AG04450 (cell line): Measurements from ENCODE around the gene OR51A2. TPM values are rescaled to one million over a fixed set of nuclear protein-coding genes. Genes with fewer than 3 reads are reported as not detected.

Experiments used
- CTCF ChIA-PET: fragments of 300-600, 350-600 bp; formaldehyde crosslinking; extraction: SDS; loops from one replicate; lab custom pipeline; 2022; ENCODE audit warnings: antibody characterized with exemption, inconsistent platforms; lab: Charles Lee
- POLR2A ChIA-PET: fragments of 350-600 bp; formaldehyde crosslinking; extraction: SDS; loops from one replicate; lab custom pipeline; 2021; ENCODE audit warnings: antibody characterized with exemption, inconsistent platforms; lab: Yijun Ruan, JAX
- DNase-seq: peaks from one replicate; pipeline ENCODE4 v3.0.0-alpha.2; 2011; ENCODE audit warnings: low read depth, low spot score
- H3K27ac ChIP-seq: one replicate; pipeline ENCODE4 v1.5.1; 2012; ENCODE audit warnings: low read depth, low read length, control low read depth
- H3K27me3 ChIP-seq: one replicate; pipeline ENCODE4 v1.6.0; 2012; ENCODE audit warnings: low read length; ENCODE audit not compliant: control insufficient read depth, insufficient read depth
- H3K4me3 ChIP-seq: 2 replicates; pipeline ENCODE4 v1.5.1; 2011; ENCODE audit warnings: mild to moderate bottlenecking, low read depth, low read length, control low read depth
- H3K9me3 ChIP-seq: 2 replicates; pipeline ENCODE4 v1.5.1; 2012; ENCODE audit warnings: low read length; ENCODE audit not compliant: control insufficient read depth, insufficient read depth
- polyA plus RNA-seq: library from polyadenylated mRNA; depleted of rRNA; stranded (reverse); fragments of >200 nt; gene quantifications from 2 replicates; pipeline ENCODE4 v1.2.3, GENCODE V29; 2011
- TF ChIP-seq, protein P1 (sequence below): IDR thresholded peaks from 2 replicates; pipeline ENCODE4 v1.5.1; 2011; ENCODE audit warnings: low read depth, low read length, control low read depth, inconsistent platforms

OR51A2 gene
- polyA plus RNA-seq, 1 experiment = not detected

DNA sequence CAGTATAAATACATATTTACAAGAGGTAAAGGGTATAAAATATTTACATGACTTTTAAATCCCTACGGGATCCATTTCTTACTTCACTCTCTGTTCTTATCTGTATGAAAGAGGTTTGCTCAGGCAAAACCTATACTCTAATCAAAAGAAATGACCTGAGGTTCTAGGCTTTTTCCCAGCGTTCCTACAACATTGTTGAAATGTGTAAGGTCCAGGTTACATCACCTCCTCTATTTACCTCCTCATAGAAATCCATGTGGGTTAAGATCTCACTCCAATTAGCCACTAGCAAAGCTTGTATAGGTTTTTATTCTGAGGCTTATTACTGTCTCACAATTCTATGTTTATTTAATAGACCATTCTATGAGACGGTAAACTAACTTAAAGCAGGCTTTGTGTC is 27.2 kb upstream of the OR51A2 start:
- Histone ChIP-seq H3K27me3 (no peaks in the 10 kb centered on the region), H3K9me3 (no peaks in the 10 kb centered on the region), H3K27ac (no peak overlapping the region), H3K4me3 (no peak overlapping the region)
- ChIA-PET POLR2A (no interaction called here), CTCF (no interaction called here)
- DNase-seq = no peak
- TF ChIP-seq, protein P1, sequence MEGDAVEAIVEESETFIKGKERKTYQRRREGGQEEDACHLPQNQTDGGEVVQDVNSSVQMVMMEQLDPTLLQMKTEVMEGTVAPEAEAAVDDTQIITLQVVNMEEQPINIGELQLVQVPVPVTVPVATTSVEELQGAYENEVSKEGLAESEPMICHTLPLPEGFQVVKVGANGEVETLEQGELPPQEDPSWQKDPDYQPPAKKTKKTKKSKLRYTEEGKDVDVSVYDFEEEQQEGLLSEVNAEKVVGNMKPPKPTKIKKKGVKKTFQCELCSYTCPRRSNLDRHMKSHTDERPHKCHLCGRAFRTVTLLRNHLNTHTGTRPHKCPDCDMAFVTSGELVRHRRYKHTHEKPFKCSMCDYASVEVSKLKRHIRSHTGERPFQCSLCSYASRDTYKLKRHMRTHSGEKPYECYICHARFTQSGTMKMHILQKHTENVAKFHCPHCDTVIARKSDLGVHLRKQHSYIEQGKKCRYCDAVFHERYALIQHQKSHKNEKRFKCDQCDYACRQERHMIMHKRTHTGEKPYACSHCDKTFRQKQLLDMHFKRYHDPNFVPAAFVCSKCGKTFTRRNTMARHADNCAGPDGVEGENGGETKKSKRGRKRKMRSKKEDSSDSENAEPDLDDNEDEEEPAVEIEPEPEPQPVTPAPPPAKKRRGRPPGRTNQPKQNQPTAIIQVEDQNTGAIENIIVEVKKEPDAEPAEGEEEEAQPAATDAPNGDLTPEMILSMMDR = no peak

DNA sequence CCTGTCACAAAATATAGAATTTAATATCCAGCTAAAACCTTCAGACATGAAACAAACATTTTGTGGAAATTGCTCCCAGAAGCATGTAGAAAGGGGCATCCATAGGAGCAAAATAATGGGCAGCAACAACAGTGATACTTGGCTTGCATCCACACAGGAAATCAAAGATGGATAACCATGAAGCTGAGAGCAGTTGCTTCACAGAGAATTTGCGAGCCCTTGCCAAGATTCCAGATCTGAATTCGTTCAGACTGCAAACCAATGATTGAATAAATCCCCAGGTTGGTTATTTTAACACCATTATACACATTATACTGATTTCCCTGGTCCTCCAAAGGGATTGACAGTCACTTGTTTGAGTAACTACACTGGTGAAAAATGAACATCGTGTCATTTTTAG is 23.5 kb upstream of the OR51A2 start:
- CTCF ChIA-PET = no interaction called here
- Histone ChIP-seq H3K27me3 (no peaks in the 10 kb centered on the region), H3K9me3 (no peaks in the 10 kb centered on the region), H3K27ac (no peak overlapping the region), H3K4me3 (no peak overlapping the region)
- POLR2A ChIA-PET = no interaction called here
- DNase-seq = no peak
- TF ChIP-seq, protein P1 = no peak

DNA sequence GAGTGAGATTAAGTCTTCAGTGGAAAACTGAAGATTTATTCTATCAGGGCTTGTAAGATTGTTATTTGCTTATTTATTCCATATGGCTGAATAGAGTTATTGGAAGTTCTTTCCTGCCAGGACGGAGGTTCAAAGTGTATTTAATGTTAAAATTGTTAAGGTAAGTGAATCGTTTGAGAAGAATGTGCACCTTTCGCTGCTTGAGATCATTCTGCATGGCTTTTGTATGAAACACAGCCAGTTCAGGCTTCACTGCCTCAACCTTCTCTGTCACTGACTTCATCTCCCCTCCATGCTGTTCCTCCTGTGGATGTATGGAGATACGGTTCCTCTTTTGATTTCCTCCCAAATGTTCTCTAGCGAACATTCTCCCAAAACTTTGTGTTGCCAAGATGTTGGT is 19.9 kb upstream of the OR51A2 start:
- peaks cover 2% of the 10 kb centered on the region for H3K27me3 ChIP-seq
- no peak overlapping the region for H3K4me3 ChIP-seq
- DNase-seq = no peak
- TF ChIP-seq, protein P1 = no peak
- POLR2A ChIA-PET = no interaction called here
- no peak overlapping the region for H3K27ac ChIP-seq
- CTCF ChIA-PET = no interaction called here
- H3K9me3 ChIP-seq = no peaks in the 10 kb centered on the region

DNA sequence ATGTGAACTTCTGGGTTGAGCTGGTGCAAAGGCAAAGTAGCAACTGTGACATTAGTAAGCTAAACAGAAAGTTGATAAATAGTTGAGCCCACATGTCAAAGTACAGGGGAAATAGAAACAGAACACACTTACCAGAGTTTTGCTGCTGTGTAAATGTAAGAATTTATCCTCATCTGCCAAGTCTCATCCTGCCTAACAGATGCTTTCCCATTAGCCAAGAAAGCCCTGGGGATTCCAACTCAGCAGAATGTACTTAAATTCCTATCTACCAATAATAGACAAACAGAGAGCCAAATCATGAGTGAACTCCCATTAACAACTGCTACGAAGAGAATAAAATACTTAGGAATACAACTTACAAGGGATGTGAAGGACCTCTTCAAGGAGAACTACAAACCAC is 7.3 kb upstream of the OR51A2 start:
- no peak for DNase-seq
- H3K27ac ChIP-seq = no peak overlapping the region
- ChIA-PET POLR2A (no interaction called here), CTCF (no interaction called here)
- no peaks in the 10 kb centered on the region for H3K9me3 ChIP-seq
- no peaks in the 10 kb centered on the region for H3K27me3 ChIP-seq
- TF ChIP-seq, protein P1 = no peak
- H3K4me3 ChIP-seq = no peak overlapping the region

DNA sequence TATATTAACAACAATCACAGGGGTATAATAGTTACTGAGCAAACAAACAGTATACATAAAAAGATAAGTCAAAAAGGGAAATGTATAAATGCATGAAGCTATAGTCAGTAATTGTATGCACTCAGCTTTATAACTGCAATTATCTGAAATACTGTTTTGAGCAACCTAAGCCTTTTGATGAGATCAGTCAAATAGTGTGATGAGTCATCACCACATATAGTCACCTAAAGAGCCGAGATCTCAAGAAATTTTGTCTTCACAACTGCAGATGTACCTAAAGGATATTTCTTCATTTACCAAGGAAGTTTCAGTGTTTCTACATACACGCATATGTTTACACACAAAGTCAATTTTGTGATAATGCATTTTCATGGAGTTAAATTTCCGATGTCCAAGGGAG is 5.4 kb upstream of the OR51A2 start:
- H3K27ac ChIP-seq = no peak overlapping the region
- H3K4me3 ChIP-seq = no peak overlapping the region
- POLR2A ChIA-PET = no interaction called here
- no peaks in the 10 kb centered on the region for H3K27me3 ChIP-seq
- no peak for DNase-seq
- CTCF ChIA-PET = no interaction called here
- no peaks in the 10 kb centered on the region for H3K9me3 ChIP-seq
- TF ChIP-seq, protein P1 = no peak
